Large intestine (tissue), 12 donors: ENCODE data around the gene OR6J1. TPM values are rescaled to one million over a fixed set of nuclear protein-coding genes. Genes with fewer than 3 reads are reported as not detected.
"Not testable (repeated sequence)": the region's sequence is repeated elsewhere in the genome, so short reads cannot be mapped to it uniquely, and the experiment has no call there.

Experiments
- DNase-seq, 2 donors: peaks; one replicate each; pipeline versions ENCODE4 v3.0.0 to v3.0.0-alpha.2; 2013
- H3K27ac ChIP-seq: one replicate; pipeline ENCODE4 v1.5.1; 2013; ENCODE audit warnings: low read length
- H3K27me3 ChIP-seq: 2 replicates; pipeline ENCODE4 v1.6.1; 2013; ENCODE audit warnings: low read length; ENCODE audit not compliant: control insufficient read depth, insufficient read depth
- H3K36me3 ChIP-seq: 2 replicates; pipeline ENCODE4 v1.6.1; 2013; ENCODE audit warnings: low read length; ENCODE audit not compliant: control insufficient read depth, insufficient read depth
- H3K4me1 ChIP-seq: one replicate; pipeline ENCODE4 v1.6.1; 2013; ENCODE audit warnings: low read length; ENCODE audit not compliant: control insufficient read depth, insufficient read depth
- H3K4me3 ChIP-seq: one replicate; pipeline ENCODE4 v1.5.1; 2013; ENCODE audit warnings: low read length
- H3K9me3 ChIP-seq: one replicate; pipeline ENCODE4 v1.6.1; 2013; ENCODE audit warnings: mild to moderate bottlenecking, low read depth, low read length, moderate library complexity; ENCODE audit not compliant: control insufficient read depth
- WGBS: methylation state at CpG from one replicate; pipeline ENCODE4 v1.1.5; 2013; ENCODE audit warnings: low lambda C conversion rate; ENCODE audit not compliant: insufficient coverage; 5-methylcytosine and 5-hydroxymethylcytosine counted together
- long read RNA-seq, 11 donors: transcript quantifications; one replicate each; lab custom pipeline, GENCODE V29; 2026
- polyA plus RNA-seq: library from polyadenylated mRNA; unstranded; fragments of 120-200 nt; gene quantifications from one replicate; pipeline ENCODE4 v1.2.1, GENCODE V29; 2013

Gene OR6J1
- polyA plus RNA-seq: not detected
- long read RNA-seq, donor 1: 0 reads
- long read RNA-seq, donor 2: 0 reads
- long read RNA-seq, donor 3: 0 reads
- long read RNA-seq, donor 4: 0 reads
- long read RNA-seq, donor 5: 0 reads
- long read RNA-seq, donor 6: 0 reads
- long read RNA-seq, donor 7: 0 reads
- long read RNA-seq, donor 8: 0 reads
- long read RNA-seq, donor 9: 0 reads
- long read RNA-seq, donor 10: 0 reads
- long read RNA-seq, donor 11: 0 reads

- DNase-seq: no peak
- Histone ChIP-seq H3K27me3 (no peaks in the 10 kb centered on the region), H3K4me1 (peaks cover 8% of the 10 kb centered on the region), H3K27ac (no peak within 1 kb of the TSS), H3K9me3 (no peaks in the 10 kb centered on the region), H3K4me3 (no peak within 1 kb of the TSS), H3K36me3 (no peaks in the 10 kb centered on the region)
- no CpG with 5 or more reads among the region's 1 CpG for WGBS
These were observed at the start of gene OR6J1 for GRCh38 chr14:22644305-22644635. OR6J1 (minus strand) TSS chr14:22644352; CDS start chr14:22634811, 9,541 bp downstream.

- Histone ChIP-seq H3K4me1 (no peaks in the 10 kb centered on the region), H3K4me3 (no peak overlapping the region), H3K9me3 (peaks cover 3% of the 10 kb centered on the region), H3K36me3 (no peaks in the 10 kb centered on the region), H3K27ac (no peak overlapping the region), H3K27me3 (no peaks in the 10 kb centered on the region)
- no peak for DNase-seq
These were observed 48.0 kb upstream of the OR6J1 start for GRCh38 chr14:22692194-22692593.

- Histone ChIP-seq H3K9me3 (peaks cover 3% of the 10 kb centered on the region), H3K4me3 (no peak overlapping the region), H3K36me3 (no peaks in the 10 kb centered on the region), H3K27ac (no peak overlapping the region), H3K4me1 (no peaks in the 10 kb centered on the region), H3K27me3 (peaks cover 5% of the 10 kb centered on the region)
- no peak for DNase-seq
- no CpG with 5 or more reads among the region's 2 CpGs for WGBS
These were observed 47.0 kb upstream of the OR6J1 start for GRCh38 chr14:22691171-22691570.

GRCh38 chr14:22689199-22689598 is 45.0 kb upstream of the OR6J1 start:
- WGBS: 43% methylated on average over 1 of the region's 1 CpG
- no peak overlapping the region for H3K27ac ChIP-seq

GRCh38 chr14:22687969-22688368 is 43.8 kb upstream of the OR6J1 start:
- H3K4me3 ChIP-seq, H3K4me1 ChIP-seq, H3K9me3 ChIP-seq, H3K27me3 ChIP-seq, DNase-seq, H3K27ac ChIP-seq, H3K36me3 ChIP-seq: not testable (repeated sequence)
- no CpG with 5 or more reads among the region's 3 CpGs for WGBS

More at GRCh38 chr14:22689199-22689598, 45.0 kb upstream of the OR6J1 start:
- H3K9me3 ChIP-seq: peaks cover 3% of the 10 kb centered on the region
- DNase-seq: peak; percentile 43 to 62
- no peaks in the 10 kb centered on the region for H3K36me3 ChIP-seq
- H3K4me1 ChIP-seq: no peaks in the 10 kb centered on the region
- no peak overlapping the region for H3K4me3 ChIP-seq
- H3K27me3 ChIP-seq: peaks cover 5% of the 10 kb centered on the region

GRCh38 chr14:22686176-22686611 is 42.0 kb upstream of the OR6J1 start:
- not testable (repeated sequence) for H3K4me3 ChIP-seq, H3K36me3 ChIP-seq, H3K27ac ChIP-seq, H3K9me3 ChIP-seq, H3K27me3 ChIP-seq, DNase-seq, H3K4me1 ChIP-seq
- whole genome bisulfite sequencing: no CpG with 5 or more reads among the region's 6 CpGs

GRCh38 chr14:22685467-22685866 is 41.3 kb upstream of the OR6J1 start:
- no peak for DNase-seq
- H3K4me1 ChIP-seq: no peaks in the 10 kb centered on the region
- H3K4me3 ChIP-seq: no peak overlapping the region
- no peak overlapping the region for H3K27ac ChIP-seq
- peaks cover 3% of the 10 kb centered on the region for H3K9me3 ChIP-seq
- H3K27me3 ChIP-seq: peaks cover 5% of the 10 kb centered on the region
- no peaks in the 10 kb centered on the region for H3K36me3 ChIP-seq
- no CpG with 5 or more reads among the region's 4 CpGs for WGBS

GRCh38 chr14:22683428-22683827 is 39.3 kb upstream of the OR6J1 start:
- not testable (repeated sequence) for H3K36me3 ChIP-seq, H3K4me3 ChIP-seq, H3K9me3 ChIP-seq, H3K4me1 ChIP-seq, H3K27ac ChIP-seq, H3K27me3 ChIP-seq, DNase-seq
- WGBS: no CpG with 5 or more reads among the region's 3 CpGs

GRCh38 chr14:22678221-22678620 is 34.1 kb upstream of the OR6J1 start:
- 100% methylated on average over 1 of the region's 2 CpGs for WGBS
- no peak overlapping the region for H3K4me3 ChIP-seq
- no peaks in the 10 kb centered on the region for H3K9me3 ChIP-seq
- no peaks in the 10 kb centered on the region for H3K4me1 ChIP-seq
- DNase-seq: no peak
- no peaks in the 10 kb centered on the region for H3K36me3 ChIP-seq
- no peak overlapping the region for H3K27ac ChIP-seq
- H3K27me3 ChIP-seq: no peaks in the 10 kb centered on the region

GRCh38 chr14:22677551-22677950 is 33.4 kb upstream of the OR6J1 start:
- not testable (repeated sequence) for H3K27me3 ChIP-seq, H3K36me3 ChIP-seq, H3K9me3 ChIP-seq, H3K4me1 ChIP-seq, H3K27ac ChIP-seq, DNase-seq, H3K4me3 ChIP-seq
- WGBS: no CpG with 5 or more reads among the region's 2 CpGs

- Histone ChIP-seq H3K27ac (no peak overlapping the region), H3K36me3 (no peaks in the 10 kb centered on the region), H3K27me3 (no peaks in the 10 kb centered on the region), H3K4me1 (no peaks in the 10 kb centered on the region), H3K9me3 (no peaks in the 10 kb centered on the region), H3K4me3 (no peak overlapping the region)
- no peak for DNase-seq
These were observed 27.5 kb upstream of the OR6J1 start for GRCh38 chr14:22671622-22672021.
